Peyer's patch (tissue), 4 donors: ENCODE results near the gene NOS3. TPM values are rescaled to one million over a fixed set of nuclear protein-coding genes. Genes with fewer than 3 reads are reported as not detected.

ENCODE experiments used
- DNase-seq, 3 donors: peaks; one replicate each; pipeline ENCODE4 v3.0.0-alpha.2; 2017 to 2019
- H3K27ac ChIP-seq, 4 donors: fragments of 200-600 bp; sonication (generic); one replicate each; pipeline ENCODE4 v1.5.1; 2016 to 2019
- H3K27me3 ChIP-seq, 2 donors: fragments of 200-600 bp; sonication (generic); one replicate each; pipeline ENCODE4 v1.5.1; 2019
- H3K36me3 ChIP-seq, 3 donors: fragments of 200-600 bp; sonication (generic); one replicate each; pipeline ENCODE4 v1.5.1; 2016 to 2019
- H3K4me1 ChIP-seq, 4 donors: fragments of 200-600 bp; sonication (generic); one replicate each; pipeline ENCODE4 v1.5.1; 2016 to 2019
- H3K4me3 ChIP-seq, 4 donors: fragments of 200-600 bp; sonication (generic); 1 replicate in 3 of 4; 2 replicates in 1 of 4; pipeline ENCODE4 v1.5.1; 2016 to 2019; ENCODE audit warnings: mild to moderate bottlenecking in 1 of 4
- H3K9me3 ChIP-seq, 4 donors: fragments of 200-600 bp; sonication (generic); one replicate each; pipeline ENCODE4 v1.5.1; 2016 to 2019; ENCODE audit warnings: mild to moderate bottlenecking in 1 of 4
- CTCF ChIP-seq, 6 experiments: fragments of 450-650 bp in 4 of 6; fragments of 200-600 bp in 2 of 6; sonication (generic) in 1 of 6; IDR thresholded peaks; one replicate each; pipeline ENCODE4 v1.5.1; 2017 to 2019; ENCODE audit warnings: antibody characterized with exemption in 6 of 6, mild to moderate bottlenecking in 3 of 6, moderate library complexity in 1 of 6
- POLR2A ChIP-seq, 2 donors: fragments of 450-650 bp; IDR thresholded peaks; one replicate each; pipeline ENCODE4 v1.5.1; 2017; ENCODE audit warnings: antibody characterized with exemption in 2 of 2, mild to moderate bottlenecking in 2 of 2, moderate library complexity in 2 of 2
- total RNA-seq, 4 donors: library from RNA; depleted of rRNA; stranded (reverse); fragments of >200 nt; gene quantifications; one replicate each; pipeline ENCODE4 v1.1.0, GENCODE V29; 2016

The NOS3 gene
- total RNA-seq, 4 donors from 2014 or later: 1.2 to 18.2 (median 5.4) TPM

GRCh38 chr7:150954201-150954985 lies 36.4 kb upstream of the NOS3 start:
- peak overlapping the region in 1 of 4 donors; percentile 47 for H3K27ac ChIP-seq
- no peaks in the 10 kb centered on the region for H3K36me3 ChIP-seq
- peaks cover 0 to 4% (median 0%) of the 10 kb centered on the region in 4 donors for H3K4me1 ChIP-seq
- TF ChIP-seq CTCF (IDR thresholded peaks at IDR 0.05) (no peak), POLR2A (IDR thresholded peaks at IDR 0.05) (no peak)
- H3K27me3 ChIP-seq: no peaks in the 10 kb centered on the region
- peak overlapping the region in 1 of 4 donors; percentile 38 for H3K4me3 ChIP-seq
- H3K9me3 ChIP-seq: no peaks in the 10 kb centered on the region
- no peak for DNase-seq

DNA sequence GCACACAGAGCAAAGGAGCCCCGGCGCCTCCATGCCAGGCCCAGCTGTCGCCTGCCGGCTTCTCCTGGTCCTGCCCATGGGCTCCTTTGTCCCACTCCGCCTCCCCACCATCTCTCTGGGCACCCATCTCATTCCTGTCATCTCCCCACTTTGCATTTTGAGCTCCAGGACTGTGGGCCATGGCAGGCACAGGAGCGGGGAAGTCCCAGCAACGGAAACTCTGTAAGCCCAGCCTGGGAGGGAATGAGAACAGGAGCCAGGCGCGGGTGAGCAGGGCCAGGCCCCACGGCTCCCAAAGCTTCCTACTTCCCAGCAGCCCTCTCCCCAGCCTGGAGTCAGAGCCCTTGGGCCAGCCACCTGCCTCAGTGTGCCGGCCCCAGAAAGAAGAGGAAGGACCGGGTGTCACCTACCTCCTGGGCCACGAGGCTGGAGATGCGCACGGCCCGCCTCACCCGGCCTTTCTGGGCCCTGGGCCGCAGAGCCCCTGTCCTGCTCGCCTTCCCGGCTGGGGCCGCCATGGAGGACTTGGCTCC lies 35.8 kb upstream of the NOS3 start:
- H3K4me3 ChIP-seq: peak overlapping the region in 2 of 4 donors; percentile 4 to 38
- DNase-seq: no peak
- H3K9me3 ChIP-seq: no peaks in the 10 kb centered on the region
- no peaks in the 10 kb centered on the region for H3K36me3 ChIP-seq
- no peaks in the 10 kb centered on the region for H3K27me3 ChIP-seq
- H3K27ac ChIP-seq: peak overlapping the region in 1 of 4 donors; percentile 47
- H3K4me1 ChIP-seq: peaks cover 0 to 4% (median 0%) of the 10 kb centered on the region in 4 donors
- TF ChIP-seq CTCF (IDR thresholded peaks at IDR 0.05) (no peak), POLR2A (IDR thresholded peaks at IDR 0.05) (no peak)

DNA sequence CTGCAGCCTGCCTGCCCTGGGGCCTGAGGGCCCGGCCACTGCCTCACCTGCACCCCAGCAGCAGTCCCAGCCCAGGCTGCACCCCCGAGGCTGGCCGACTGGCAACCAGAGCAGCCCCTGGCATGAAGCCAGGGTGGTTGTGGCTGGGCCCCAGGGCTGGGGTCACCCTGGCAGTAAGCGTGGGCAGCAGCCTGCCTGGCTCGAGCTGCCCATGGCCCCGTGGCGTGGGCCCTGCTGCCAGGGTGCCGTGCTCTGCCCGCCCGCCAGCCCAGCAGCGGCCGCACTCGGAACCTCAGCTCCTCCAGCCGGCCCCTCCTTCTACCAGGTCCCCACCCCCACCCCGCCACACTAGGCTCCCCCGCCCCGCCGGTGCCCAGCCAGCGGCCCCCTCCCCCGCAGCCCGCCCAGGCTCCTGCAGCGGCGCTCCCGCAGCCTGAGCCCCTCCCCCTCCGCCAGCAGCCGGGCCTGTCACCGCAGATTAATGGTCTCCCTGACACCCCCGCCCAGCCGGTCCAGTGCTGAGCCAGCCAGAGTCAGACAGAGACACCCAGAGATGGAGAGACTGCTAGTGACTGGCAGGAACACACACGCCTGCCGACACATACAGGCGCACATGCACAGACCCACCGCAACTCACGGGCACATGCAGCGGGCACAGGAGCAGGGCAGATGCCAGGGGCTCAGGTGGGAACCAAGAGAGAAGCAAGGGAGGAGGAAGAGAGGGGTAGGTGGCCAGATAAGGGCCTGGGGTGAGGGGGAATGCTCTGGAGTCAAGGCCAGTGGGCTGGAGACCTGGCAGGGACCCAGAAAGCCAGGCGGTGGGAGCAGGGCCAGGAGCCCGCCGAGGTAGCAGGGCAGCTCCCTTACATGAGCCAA lies 35.1 kb upstream of the NOS3 start:
- peak overlapping the region in 2 of 4 donors; percentile 4 to 38 for H3K4me3 ChIP-seq
- H3K27ac ChIP-seq: peak overlapping the region in 1 of 4 donors; percentile 47
- H3K9me3 ChIP-seq: no peaks in the 10 kb centered on the region
- TF ChIP-seq CTCF (IDR thresholded peaks at IDR 0.05) (no peak), POLR2A (IDR thresholded peaks at IDR 0.05) (no peak)
- DNase-seq: no peak
- no peaks in the 10 kb centered on the region for H3K36me3 ChIP-seq
- H3K27me3 ChIP-seq: no peaks in the 10 kb centered on the region
- peaks cover 0 to 4% (median 0%) of the 10 kb centered on the region in 4 donors for H3K4me1 ChIP-seq

- Histone ChIP-seq H3K27me3 (no peaks in the 10 kb centered on the region), H3K9me3 (no peaks in the 10 kb centered on the region), H3K4me1 (peaks cover 0 to 6% (median 0%) of the 10 kb centered on the region in 4 donors), H3K36me3 (no peaks in the 10 kb centered on the region), H3K27ac (peak overlapping the region in 1 of 4 donors; percentile 47), H3K4me3 (no peak overlapping the region)
- DNase-seq: no peak
- no peak for TF ChIP-seq POLR2A (IDR thresholded peaks at IDR 0.05)
- TF ChIP-seq CTCF (IDR thresholded peaks at IDR 0.05): no peak
These were observed 34.3 kb upstream of the NOS3 start for GRCh38 chr7:150956395-150957132.
